Gastroesophageal sphincter (tissue), 3 donors: ENCODE measurements around the gene OR2G3.

Experiments
- CTCF ChIP-seq, 4 experiments: fragments of 200-600 bp in 2 of 4; fragments of 450-650 bp in 2 of 4; sonication (generic) in 1 of 4; IDR thresholded peaks; one replicate each; pipeline ENCODE4 v1.5.1; 2017 to 2019; ENCODE audit warnings: antibody characterized with exemption in 4 of 4, mild to moderate bottlenecking in 2 of 4, moderate library complexity in 2 of 4
- POLR2A ChIP-seq, 2 donors: fragments of 450-650 bp; IDR thresholded peaks; one replicate each; pipeline ENCODE4 v1.6.1; 2017; ENCODE audit warnings: antibody characterized with exemption in 2 of 2, mild to moderate bottlenecking in 2 of 2, moderate library complexity in 1 of 2
- POLR2AphosphoS5 ChIP-seq: sonication (generic); formaldehyde crosslinking; IDR thresholded peaks from one replicate; pipeline ENCODE4 v1.6.1; 2017; ENCODE audit warnings: antibody characterized with exemption

GRCh38 chr1:247613405-247613804, 8.0 kb downstream of the OR2G3 start:
- TF ChIP-seq POLR2AphosphoS5 = no peak
- TF ChIP-seq CTCF (IDR thresholded peaks at IDR 0.05) = no peak
- no peak for TF ChIP-seq POLR2A (IDR thresholded peaks at IDR 0.05)
